ENCODE results near the gene DISC1.
"Not testable (repeated sequence)": the region's sequence is repeated elsewhere in the genome, so short reads cannot be mapped to it uniquely, and the experiment has no call there.

DISC1 gene

DNA sequence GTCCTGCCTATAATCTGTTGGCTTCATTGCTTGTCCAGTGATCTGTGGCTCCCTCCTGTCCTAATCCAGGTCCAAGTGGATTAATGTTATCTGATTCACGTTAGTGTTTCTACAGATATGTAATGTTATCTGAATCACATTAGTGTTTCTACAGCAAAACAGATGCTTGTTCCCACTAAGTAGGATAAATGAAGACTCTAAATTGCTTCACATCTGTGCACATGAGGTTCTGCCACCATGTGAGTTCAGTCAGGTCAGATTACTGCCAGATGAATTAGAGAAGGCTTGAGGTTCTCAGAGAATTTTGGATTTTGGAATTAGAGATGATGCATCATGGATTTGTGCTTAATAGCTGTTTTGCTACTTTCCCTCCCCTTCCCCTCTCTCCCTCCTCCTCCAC lies 13.2 kb downstream of the DISC1 start:
- no peak for DNase-seq

DNA sequence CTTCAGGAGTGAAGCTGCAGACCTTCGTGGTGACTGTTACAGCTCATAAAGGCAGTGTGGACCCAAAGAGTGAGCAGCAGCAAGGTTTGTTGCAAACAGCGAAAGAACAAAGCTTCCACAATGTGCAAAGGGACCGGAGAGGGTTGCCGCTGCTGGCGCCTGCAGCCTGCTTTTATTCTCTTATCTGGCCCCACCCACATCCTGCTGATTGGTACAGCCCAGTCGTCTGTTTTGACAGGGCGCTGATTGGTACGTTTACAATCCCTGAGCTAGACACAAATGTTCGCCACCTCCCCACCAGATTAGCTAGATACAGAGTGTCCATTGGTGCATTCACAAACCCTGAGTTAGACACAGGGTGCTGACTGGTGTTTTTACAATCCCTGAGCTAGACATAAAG lies 14.9 kb downstream of the DISC1 start:
- DNase-seq, result not testable (repeated sequence)

DNA sequence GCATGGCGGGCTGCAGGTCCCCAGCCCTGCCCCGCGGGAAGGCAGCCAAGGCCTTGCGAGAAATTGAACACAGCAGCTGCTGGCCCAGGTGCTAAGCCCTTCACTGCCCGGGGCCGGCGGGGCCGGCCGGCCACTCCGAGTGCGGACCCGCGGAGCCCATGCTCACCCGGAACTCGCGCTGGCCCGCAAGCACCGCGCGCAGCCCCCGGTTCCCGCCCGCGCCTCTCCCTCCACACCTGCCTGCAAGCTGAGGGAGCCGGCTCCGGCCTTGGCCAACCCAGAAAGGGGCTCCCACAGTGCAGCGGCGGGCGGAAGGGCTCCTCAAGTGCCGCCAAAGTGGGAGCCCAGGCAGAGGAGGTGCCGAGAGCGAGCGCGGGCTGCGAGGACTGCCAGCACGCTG lies 15.5 kb downstream of the DISC1 start:
- DNase-seq, result not testable (repeated sequence)

DNA sequence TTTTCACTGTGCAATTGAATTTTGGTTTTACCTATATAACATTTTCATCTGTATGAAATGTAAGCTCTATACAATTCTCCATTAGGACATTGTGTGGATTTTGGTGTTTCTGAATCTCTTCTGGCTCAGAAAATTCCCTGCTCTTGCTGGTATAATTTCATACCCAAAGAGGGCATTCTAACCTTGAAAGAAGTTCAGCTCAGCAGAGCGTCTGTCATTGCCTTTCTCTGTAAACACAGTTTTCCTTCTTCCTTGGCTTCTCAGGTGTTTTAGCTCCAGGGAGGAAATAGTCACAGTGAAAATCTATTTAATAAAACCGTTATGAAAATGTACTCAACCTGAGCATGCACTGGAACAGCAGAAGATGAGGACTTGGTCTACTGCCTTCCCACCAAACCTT lies 16.0 kb downstream of the DISC1 start:
- DNase-seq, result no peak

DNA sequence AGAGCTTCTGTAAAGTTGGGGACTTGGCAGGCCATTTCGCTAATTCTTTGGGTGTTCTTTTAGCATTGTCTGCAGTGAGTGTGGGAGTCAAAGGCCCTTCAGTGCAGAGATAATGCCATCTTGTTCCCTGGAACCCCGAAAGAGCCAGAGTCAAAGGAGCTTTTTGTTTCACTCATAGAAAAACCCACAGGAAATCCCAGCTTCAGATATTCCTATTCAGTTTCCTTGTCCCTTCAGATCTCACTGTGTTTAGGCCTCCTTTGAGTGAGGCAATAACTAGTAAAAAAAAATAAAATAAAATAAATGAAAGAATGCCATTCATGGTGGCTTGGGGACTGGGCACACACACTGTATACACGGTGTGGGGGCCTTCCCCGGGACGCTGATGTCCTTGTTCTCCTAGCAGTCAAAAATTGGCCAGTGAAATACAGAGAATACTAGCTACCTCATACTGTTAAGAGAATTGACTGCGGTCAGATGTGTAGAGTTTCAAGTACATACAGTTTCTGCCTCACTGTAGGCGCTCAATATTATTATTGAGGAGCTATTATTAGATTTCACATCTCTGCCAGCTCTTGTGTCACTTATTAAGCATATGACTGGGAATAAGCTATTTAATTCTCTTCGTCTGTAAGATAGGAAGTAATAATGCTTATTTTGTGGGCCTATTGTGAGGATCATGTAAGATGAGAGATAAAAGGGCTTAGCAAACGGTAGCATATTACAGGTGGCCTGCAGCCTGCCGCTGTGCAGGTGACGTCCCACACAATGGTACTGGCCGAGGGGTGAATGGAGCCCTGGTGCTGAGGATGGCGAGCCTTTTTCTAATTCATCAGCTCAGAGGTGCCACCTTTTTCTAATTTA lies 16.7 kb downstream of the DISC1 start:
- no peak for DNase-seq

DNA sequence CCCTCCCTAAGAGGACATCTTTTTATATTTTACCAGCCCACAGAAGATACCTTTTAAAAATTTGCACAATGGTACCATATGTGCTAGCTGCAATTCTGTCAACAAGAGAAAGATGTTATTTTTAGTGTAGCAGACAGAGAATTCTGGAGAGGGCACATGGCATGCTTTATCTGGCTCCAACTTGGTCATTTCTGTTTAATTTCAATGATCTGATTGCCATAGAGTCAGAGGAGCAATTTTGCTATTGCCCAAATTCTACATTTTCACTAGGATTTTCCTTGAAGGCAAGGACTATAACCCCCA lies 17.3 kb downstream of the DISC1 start:
- DNase-seq, result no peak

DNA sequence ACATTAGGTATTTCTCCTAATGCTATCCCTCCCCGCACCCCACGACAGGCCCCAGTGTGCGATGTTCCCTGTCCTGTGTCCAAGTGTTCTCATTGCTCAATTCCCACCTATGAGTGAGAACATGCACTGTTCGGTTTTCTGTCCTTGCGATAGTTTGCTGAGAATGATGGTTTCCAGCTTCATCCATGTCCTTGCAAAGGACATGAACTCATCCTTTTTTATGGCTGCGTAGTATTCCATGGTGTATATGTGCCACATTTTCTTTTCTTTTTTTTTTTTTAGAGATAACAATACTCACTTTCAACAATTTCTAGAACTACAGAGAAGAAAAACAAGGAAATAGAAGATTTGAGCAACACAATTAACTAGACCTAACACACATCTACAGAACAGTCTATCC lies 19.0 kb downstream of the DISC1 start:
- DNase-seq, result not testable (repeated sequence)

DNA sequence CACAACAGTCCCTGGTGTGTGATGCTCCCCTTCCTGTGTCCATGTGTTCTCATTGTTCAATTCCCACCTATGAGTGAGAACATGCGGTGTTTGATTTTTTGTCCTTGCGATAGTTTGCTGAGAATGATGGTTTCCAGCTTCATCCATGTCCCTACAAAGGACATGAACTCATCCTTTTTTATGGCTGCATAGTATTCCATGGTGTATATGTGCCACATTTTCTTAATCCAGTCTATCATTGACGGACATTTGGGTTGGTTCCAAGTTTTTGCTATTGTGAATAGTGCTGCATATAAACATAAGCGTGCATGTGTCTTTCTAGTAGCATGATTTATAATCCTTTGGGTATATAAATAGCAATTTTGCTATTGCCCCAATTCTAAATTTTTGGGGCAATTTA lies 19.6 kb downstream of the DISC1 start:
- DNase-seq, result not testable (repeated sequence)

DNA sequence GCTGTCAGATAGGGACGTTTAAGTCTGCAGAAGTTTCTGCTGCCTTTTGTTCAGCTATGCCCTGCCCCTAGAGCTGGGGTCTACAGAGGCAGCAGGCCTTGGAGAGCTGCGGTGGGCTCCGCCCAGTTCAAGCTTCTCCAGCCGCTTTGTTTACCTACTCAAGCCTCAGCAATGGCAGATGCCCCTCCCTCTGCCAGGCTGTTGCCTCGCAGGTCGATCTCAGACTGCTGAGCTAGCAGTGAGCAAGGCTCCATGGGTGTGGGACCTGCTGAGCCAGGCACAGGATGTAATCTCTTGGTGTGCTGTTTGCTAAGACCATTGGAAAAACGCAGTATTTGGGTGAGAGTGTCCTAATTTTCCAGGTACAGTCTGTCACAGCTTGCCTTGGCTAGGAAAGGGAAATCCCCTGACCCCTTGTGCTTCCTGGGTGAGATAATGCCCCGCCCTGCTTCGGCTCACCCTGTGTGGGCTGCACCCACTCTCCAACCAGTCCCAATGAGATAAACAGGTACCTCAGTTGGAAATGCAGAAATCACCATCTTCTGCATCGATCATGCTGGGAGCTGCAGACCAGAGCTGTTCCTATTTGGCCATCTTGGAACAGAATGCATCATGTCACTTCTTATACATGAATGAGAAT lies 25.2 kb downstream of the DISC1 start:
- DNase-seq, result peak in 1 of 2 donors; percentile 6

DNA sequence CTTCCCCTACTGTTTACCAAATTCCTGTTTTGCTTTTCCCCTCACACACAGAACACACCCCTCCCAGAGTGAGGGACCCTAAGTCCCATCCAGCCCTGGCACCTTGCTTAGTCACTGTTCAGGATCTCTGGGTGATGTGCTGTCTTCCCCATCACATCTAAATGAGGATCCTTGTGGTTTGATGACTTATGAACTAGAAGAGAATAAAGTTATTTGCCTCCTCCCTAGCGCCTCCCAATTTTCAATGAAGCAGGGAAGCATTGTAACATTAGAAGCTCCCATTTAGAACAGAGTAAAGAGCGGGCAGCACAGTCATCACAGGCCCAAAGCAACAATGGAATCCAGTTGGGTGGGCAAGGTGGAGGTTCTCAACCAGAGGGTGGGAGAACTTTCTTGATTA lies 27.0 kb downstream of the DISC1 start:
- DNase-seq, result no peak

DNA sequence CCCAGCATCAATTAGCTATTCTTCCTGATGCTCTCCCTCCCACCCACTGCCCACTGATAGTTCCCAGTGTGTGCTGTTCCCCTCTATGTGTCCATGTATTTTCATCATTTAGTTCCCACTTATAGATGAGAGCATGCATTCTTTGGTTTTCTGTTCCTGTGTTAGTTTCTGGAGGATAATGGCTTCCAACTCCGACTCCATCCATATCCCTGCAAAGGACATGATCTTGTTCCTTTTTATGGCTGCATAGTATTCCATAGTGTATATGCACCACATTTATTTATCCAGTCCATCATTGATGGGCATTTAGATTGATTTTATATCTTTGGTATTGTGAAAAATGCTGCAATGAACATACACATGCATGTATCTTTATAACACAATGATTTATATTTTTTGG lies 30.2 kb downstream of the DISC1 start:
- no peak for DNase-seq

DNA sequence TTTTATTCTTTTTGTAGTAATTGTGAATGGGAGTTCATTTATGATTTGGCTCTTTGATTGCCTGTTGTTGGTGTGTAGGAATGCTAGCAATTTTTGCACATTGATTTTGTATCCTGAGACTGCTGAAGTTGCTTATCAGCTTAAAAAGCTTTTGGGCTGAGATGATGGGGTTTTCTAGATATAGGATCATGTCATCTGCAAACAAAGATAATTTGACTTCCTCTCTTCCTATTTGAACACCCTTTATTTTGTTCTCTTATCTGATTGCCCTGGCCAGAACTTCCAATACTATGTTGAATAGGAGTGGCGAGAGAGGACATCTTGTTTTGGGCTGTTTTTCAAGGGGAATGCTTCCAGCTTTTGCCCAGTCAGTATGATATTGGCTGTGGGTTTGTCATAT lies 31.6 kb downstream of the DISC1 start:
- not testable (repeated sequence) for DNase-seq

DNA sequence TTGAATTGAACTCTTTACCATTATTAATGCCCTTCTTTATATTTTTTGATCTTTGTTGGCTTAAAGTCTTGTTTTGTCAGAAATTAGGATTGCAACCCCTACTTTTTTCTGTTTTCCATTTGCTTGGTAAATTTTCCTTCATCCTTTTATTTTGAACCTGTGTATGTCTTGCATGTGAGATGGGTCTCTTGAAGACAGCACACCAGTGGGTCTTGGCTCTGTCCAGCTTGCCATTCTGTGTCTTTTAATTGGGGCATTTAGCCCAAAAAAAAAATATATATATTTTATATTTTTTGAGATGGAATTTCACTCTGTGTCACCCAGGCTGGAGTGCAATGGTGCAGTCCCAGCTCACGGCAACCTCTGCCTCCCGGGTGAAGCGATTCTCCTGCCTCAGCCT lies 33.6 kb downstream of the DISC1 start:
- no peak for DNase-seq

DNA sequence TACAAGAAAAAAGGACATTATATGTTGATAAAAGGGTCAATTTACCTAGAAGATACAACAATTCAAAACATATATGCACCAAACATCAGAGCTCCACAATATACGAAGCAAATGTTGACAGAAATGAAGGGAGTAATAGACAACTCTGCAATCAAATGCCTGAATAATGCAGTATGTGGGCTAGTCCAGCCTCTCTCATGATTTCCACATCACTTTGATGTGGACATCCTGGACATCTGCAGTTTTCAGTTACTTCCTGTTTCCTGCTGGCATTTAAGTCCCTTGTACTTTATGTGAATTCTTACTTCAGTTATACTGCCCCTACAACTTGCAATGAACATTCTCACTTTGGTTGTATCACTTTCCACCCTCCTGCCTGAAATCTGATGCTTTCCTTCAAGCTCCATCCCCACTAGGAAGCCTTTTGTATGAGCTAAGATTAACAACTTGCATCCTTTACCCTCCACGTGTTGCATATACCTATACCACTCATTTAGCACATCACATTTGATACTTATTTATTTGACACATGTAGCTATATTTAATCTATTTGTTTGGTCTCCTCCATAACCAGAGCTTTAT lies 36.7 kb downstream of the DISC1 start:
- DNase-seq, result peak in 1 of 2 donors; percentile 24

DNA sequence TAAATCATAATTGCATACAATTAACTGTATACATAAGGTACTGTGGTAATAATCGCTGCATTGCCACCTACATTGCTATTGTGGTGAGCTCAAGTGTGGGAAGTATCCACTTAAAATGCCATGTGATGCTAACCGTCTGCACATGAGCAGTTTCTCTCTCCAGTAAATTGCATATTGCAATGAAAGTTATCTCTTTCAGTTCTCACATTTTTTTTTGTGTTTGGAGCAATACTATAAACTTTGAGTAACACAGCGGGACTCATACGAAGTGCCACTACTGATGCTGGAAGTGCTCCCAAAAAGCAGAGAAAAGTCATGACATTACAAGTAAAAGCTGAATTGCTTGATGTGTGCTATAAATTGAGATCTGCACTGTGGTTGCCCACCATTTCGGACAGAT lies 38.5 kb downstream of the DISC1 start:
- DNase-seq, result no peak

DNA sequence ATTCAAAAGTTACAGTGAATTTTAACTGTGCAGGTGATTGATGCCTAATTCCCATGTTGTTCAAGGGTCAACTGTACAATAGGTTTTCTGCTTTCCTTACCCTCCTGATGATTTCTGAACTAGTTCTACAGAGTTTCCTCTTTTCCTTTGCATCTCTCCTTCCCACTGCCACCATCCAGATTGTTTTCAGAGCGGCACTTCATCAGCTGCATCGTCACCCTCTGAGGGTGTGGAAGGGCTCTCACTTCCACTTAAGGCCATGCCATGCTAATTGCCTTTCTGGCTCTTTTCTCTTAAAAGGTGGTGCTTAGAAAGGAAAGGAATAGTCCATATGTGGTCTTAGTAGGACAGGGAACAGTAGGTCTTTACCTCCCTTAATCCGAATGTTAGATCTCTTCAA lies 39.1 kb downstream of the DISC1 start:
- DNase-seq, result no peak

DNA sequence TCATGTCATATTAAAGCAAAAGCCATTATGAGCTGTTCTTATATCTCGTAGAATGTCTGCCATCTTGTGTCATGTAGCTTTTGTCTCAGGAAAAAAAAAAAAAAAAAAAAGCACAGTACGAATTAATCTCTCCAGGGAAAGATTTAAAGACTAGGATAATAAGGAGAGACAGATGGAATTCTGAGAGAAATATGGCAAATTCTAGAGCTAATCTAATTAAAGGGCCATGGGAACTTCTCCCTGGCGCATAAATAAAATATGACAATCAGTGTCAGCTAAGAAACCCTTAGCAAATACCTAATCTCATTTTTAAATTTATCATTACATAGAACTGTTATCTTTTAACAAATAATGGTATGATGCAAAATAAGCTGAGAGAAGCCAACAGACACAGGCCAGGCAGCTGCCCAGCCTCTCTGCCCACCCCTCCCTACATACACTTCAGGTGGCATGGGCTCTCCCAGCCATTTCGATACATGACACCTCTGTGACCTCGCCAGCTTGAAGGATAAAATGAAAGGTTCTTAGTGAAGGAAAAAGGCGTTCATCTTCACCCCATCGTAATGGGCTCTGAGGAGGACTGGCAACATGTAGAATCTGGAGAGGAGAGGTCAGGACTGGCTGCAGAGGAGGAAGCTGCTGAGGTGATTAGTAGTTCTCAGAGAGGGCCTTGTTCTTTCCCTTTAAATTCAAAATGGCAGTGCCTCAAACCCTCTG lies 39.8 kb downstream of the DISC1 start:
- DNase-seq, result no peak

DNA sequence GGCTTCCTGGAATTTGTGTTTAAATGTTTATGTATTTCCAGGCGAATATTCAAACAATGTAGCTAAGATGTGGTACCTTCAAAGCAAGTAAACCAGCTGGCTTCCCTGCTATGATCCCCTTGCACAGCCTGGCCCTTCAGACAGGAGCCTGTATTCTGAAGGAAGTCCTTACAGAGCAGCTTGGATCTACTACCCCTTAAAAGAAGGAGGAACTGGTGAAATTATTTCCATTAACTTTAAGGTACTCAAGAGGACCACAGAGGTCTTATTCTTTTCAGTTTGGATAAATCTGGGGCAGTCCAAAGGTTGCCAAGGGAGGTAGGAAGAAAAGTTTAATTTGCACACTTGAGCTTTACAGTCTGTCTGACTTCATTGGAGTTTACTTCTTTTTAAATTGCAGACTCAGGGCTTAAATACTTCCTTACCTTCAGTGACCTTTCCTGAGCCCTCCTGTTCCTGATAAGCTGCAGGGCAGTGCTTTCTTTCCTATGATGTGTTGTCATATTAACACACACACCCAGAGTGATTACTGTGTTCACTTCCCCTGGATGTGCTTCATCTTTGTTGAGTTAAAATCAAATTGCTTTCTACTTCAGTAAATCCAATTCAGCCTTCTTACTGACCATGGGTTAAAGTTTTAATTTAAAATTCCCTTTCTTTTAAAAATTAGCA lies 40.5 kb downstream of the DISC1 start:
- DNase-seq, result no peak

DNA sequence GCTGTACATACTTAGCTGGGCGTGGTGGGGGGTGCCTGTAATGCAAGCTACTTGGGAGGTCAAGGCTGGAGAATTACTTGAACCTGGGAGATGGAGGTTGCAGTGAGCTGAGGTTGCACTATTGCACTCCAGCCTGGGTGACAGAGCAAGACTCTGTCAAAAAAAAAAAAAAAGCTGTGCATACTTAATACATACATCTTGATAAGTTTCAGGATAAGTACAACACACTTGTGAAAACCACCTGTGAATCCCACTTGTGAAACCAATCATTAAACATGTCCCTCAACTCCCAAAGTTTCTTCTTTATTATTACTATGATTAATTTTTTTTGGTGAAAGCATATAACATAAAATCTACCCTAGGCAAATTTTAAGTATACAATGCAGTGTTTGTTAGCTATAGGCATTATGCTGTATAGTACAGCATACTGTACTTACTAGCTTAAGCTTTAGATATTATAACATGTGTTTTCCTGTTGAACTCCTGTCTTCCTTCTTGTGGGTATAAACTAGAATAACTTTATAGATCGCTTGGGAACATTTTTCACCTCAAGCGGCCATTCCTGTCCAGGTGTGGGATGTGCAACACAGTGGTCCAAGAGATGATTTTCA lies 41.4 kb downstream of the DISC1 start:
- DNase-seq, result no peak

DNA sequence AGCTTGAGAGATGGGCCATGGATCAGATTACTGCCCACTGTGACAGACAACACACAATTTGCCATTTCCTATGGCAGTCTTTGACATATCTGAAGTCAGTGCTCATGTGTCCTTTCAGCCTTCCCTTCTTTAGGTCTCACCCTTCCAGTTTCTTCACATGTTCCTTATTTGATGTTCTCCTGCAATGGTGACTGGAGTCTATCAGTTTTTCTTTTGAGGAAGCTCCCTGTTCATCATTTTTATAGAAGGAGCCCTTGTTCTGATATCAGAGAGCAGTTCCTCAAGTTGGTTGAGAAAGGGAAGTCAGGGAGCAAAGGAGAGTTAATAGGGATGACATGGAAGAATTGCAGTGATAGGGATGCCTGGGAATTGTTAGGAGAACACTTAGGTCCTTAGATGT lies 42.2 kb downstream of the DISC1 start:
- DNase-seq, result no peak

DNA sequence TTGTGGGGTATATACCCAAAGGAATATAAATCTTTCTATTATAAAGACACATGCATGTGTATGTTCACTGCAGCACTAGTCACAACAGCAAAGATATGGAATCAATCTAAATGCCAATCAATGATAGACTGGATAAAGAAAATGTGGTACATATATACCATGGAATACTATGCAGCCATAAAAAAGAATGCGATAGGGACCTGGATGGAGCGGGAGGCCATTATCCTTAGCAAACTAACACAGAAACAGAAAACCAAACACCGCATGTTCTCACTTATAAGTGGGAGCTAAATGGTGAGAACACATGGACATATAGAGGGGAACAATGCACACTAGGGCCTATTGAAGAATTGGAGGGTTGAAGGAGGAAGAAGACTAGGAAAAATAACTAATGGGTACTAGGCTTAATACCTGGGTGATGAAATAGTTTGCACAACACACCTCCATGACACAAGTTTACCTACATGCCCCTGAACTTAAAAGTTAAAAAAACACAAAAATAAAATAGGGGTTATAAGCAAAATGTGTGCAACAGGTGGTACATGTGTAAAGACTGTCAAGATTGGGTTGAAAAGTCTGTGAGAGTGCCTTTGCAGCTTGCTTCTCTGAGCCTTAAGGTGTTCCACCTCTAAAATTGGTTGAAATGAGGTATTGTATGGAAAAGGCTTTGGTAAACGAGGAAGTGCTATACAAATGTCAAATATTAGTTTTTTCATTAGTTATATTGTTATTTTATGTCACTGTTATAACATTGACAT lies 43.5 kb downstream of the DISC1 start:
- not testable (repeated sequence) for DNase-seq

DNA sequence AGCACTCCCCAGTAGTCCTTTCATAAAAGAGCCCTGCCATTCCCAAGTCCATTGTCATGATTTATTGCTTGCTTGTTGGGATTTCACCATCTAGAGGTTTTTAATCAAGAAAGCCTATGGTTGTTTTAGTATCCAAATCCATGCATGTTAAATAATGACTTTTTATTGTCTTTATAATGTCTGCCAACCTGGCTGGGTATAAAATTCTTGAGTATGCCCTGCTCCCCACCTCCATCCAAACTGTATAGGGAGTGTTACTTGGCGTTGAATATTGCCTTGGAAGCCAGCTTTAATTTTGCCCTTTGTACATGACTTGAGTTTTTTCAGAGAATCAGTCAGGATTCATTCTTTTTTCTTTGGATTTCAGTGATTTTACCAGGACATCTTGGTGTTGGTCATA lies 44.2 kb downstream of the DISC1 start:
- no peak for DNase-seq
